COLO668 (cell line): ENCODE results near the gene EXOC6B.

ENCODE experiments used
- DNase-seq: peaks from one replicate; lab custom pipeline; 2025; ENCODE audit not compliant: unreplicated experiment; lab: John Stamatoyannopoulos, UW

Gene EXOC6B

DNA sequence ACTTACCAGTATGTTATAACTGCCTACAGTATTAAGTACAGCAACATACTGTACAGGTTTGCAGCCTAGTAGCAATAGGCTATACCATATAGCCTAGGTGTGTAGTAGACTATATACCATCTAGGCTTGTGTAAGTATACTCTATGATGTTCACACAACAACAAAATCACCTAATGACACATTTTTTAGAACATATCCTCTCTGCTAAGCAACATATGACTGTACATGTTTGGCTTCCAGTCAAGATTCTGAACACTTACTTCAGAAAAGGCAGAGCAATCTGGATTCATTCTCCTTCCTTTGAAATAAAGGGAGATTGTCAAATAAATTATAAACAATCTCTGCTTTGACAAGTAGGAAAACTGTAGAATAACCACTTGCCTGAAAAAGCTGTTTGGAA lies 81.8 kb downstream of the EXOC6B start:
- DNase-seq: no peak

DNA sequence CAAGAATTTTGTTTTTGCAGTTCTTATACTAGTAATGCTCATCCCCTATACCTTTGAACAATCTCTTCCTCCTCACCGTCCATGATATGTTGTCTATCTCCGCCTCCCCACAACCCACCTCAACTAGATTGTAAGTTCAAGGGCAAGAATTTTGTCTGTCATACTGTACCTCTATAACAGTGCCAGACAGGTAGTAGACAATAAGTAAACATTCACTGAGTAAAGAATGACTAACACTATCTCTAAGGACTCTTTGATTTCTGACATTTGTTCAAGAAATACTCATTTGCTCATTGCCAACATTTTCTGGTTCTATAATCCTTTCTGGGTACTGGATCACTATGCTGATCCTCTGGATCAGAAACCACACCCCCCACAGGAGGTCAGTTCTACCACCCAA lies 82.4 kb downstream of the EXOC6B start:
- DNase-seq: no peak

DNA sequence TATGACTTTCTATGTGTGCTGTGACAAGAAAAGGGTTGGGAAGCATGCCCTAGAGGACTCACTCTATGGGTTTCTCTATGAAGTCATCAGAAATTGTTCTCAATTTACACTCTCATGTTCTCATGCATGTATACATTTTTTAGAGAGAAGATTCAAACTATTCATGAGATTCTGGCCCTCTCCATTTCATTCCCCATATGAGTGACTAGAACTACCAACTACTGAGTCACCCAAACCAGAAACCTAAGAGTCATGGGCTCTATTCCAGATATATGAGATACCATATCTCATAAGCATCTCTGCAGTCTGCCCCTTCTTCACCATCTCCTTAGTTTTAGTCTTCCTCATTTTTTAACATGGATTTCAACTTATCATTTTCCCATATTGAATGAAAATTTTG lies 87.7 kb downstream of the EXOC6B start:
- DNase-seq: no peak

DNA sequence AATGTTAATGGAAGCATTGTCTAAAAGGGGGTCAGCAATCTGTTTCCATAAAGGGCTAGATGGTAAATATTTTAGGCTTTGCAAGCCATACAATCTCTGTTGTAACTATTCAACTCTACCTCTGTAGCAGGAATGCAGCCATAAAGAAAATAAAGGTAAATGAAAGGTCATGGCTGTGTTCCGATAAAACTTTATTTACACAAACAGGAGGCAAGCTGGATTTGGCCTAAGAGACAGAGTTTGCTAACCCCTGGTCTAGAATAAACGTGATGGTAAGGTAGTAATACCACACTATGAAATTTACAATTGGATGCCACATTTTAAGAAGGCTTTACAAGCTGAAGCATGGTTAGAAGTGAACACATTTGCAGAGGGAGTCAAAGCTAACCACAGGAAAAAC lies 91.4 kb downstream of the EXOC6B start:
- DNase-seq: no peak

DNA sequence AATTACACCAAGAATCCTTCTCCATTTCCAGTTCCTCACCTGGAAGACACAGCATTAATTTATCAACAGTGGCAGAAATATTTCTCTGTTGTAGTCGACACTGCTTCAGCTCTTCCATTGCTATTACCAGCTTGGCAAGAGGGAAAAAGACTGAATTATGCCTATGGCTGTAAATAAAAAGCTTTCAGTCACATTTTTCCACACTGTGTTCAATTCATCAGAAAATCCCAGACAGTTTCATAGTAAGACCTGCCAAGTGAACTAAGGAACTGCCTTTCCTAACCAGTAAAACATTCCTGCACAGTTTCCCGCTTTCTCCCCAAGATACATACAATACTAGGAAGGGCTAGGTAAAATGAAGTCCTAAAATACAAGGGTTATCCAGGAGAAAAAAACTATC lies 94.7 kb downstream of the EXOC6B start:
- DNase-seq: no peak

DNA sequence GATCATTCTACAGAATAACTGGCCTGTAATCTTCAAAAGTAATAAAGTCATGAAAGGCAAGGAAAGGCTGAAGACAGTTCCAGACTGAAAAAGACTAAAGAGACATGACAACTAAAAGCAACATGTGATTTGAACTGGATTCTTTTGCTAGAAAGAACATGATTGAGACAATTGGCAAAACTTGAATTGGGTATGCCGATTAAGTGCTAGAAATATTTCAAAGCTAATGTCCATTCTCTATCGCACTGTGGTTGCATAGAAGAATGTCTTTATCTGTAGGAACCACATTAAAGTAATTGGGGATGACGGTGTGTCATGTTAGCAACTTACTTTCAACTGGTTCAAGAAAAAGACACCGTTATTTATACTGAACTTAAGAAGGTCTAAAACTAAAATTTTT lies 98.5 kb downstream of the EXOC6B start:
- no peak for DNase-seq

DNA sequence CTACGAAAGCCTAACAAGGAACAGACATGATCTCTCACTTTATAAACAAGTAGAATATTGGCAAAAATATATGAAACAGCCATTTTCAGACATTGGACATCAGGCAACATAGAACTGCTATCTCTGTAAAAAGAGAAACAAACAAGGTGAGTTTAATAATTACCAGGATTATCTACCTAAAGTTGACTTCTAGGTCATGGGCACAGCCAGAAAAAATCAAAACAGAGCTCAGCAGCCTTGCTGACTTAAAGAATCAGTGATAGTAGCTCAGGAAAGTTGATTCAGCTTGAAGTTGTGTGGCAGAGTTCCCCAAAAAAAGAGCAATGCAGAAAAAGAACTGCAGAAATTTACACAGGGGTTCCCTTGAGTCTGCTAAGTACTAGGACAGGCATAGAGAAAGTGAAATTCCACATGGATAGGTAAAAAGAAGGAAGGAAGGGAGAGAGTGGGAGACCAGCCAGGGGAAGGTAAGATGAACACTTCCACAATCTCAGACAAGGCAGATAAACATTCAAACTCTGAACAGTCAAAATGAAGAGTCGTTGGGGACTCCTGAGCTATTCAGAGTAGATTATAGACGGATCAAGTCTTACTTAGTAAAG lies 102.0 kb downstream of the EXOC6B start:
- no peak for DNase-seq

DNA sequence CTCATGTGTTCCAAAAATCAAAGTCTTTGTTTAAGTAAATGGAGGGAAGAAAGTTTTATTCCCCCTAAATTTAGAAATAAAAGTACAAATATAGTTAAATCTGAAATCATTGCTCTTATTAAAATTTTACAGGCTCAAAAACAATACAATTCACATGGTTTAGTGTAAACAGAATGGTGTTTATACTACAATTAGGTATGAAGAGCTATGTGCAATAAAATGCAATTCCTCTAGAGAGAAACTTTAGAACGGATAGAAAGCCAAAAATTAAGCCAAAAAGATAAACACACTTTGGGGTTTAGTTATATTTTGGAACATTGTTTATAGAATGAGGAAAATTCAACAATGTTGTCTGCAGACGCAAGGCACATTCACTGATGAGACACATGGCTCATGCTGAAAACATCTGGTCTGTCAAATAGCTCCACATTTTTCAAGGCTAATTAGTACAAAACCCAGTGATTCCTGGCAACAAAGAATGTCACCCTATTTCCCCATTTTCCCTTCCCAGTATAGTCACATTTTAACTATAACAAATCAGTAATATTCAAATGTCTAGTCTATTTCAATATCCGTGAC lies 103.3 kb downstream of the EXOC6B start:
- DNase-seq: no peak

DNA sequence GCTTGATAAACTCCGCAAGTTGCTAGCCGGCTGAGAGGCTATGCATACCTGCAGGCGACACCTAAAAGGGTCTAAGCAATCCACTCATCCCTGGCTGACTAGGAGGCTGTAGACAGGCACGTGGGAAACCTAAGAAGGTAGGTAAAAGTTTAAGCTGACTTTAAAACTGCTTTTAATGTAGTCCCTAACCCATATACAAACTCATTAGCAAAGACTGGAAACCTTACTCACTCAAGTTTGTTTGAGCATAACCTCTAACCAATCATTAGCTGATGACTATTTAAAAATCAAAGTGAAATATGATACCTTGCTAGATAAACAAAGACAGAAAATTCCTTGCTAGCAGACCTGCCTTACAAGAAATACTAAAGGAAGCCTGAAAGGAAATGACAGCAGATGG lies 106.4 kb downstream of the EXOC6B start:
- no peak for DNase-seq

DNA sequence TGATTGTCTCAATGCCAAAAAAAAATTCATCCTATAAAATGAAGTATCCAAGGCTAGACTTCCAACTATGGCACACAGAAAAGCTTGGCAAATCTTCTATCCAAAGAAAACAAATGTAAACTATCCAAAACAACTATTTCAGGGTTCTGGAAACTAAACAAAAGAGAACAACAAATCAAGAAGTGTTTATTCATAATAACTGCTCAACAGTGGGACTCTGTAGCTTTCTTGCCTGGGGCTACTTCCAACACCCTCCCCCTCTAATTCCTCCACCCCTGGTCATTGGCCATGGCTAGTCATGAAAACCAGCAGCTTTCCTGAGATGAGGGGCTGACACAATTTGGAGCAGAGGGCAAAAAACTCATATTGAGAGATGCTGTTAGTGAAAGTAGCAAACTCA lies 107.0 kb downstream of the EXOC6B start:
- no peak for DNase-seq

DNA sequence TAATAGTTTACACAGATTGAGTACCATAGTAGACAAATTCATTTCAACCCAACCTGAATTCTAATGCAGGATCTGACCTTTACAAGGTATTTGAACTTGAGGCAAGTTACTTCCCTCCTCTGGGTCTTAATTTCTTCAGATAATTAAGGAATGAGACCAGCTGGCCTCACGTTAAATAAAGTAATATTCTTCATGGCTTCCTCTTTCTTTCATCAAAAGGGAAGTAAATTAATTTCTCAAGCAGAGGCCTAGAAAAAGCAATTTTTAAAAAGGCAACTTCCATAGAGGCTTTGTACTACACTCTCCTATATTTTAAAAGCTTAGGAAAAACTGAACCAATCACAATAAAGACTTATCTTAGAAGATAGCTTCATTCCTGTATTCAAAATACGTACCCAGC lies 109.2 kb downstream of the EXOC6B start:
- no peak for DNase-seq

DNA sequence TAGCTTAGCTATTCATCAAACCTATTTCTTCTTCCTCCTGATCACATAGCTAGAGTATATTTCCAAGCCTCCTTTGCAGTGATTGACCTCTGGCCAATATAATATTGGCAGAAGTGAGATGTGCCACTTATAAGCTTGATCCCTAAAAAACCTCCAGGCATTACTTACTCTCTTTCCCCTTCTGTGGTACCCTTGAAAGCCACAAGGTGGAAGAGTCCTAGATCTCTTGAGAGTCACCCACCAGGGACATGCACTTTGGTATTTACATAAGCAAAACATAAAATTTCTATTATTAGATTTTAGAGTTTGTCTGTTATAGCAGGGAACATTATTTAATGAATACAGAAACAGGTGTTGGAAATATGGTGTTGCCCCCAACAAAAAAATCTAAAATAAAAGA lies 112.0 kb downstream of the EXOC6B start:
- DNase-seq: no peak

DNA sequence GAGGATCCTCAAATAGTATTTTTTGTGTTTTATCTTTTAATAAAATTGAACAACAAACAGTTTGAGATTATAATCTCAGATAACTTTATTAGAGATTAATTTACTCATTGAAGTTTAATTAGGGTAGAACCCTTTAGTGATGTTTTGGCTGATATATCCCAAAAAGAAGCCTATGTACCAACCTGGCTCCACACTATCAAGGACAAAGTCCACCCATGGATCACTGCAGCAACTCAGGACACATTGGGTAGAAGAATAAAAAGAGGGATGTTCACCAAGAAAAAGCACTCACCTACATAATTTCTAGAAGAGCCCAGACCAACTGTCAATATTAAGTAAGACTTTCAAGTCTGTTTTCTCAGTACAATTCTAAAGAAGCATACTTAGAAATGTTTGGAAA lies 112.9 kb downstream of the EXOC6B start:
- no peak for DNase-seq

DNA sequence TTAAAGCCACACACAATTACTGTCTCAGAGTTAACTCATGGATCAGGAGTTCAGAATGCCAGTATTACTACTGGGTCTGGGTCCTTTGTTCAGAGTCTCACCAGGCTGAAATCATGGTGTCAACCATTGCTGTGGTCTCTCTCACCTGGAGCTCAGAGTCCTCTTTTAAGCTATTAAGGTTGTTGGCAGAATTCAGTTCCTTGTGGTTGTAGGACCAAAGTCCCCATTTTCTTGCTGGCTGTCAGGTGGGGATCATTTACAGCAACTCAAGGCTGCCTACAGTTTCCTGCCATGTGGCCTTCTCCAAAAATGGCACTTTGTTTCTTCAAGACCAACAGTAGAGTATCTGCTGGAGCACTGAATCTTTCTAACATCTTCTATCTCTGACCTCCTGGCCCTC lies 113.5 kb downstream of the EXOC6B start:
- DNase-seq: no peak

DNA sequence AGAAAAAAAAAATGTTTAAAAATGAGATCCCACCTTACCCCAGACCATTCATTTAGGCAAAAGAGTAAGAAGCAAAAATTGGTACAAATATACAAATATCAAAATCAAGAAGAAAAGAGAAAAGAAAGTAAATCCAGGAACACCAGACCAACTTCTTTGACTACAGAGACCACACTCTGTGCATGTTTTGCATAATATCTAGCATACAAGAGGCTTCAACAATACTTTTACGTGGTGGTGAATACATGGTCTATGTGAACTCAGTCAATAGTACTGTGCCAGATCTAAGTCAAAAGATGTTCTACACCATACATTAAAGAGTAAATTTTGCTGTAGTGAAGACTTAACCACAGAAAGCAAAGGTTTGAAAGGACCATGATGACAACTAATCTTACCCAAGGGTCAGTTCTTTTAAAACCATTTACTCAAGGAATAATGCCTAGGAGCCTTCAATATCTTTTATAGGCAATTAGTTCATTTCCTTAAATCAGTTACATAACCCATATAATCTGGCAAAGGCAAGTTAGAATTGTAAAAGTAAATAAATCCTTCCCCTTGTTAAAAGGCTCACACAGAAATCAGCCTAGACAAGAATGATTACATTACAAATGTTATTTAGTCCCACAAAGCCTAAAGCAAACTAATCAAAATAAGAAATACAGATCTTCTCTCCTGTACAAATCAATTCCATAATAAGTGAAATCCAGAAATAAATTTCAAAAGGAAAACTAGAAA lies 115.2 kb downstream of the EXOC6B start:
- DNase-seq: no peak

DNA sequence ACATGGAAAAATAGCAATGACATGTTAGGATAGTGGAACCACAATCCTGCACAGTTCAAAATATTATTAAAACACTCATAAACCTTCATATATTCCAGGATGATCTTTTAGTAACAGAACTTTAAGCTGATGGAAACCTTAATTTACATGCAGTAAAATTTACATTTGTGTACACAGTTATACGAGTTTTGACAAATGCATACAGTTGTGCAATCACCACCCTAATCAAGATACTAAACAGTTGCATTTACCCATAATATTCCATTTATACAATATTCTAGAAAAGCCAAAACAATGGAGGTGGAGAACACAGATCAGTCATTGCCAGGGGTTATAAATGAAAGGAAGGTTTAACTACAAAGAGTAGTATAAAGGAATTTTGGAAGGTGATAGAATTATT lies 117.6 kb downstream of the EXOC6B start:
- no peak for DNase-seq

DNA sequence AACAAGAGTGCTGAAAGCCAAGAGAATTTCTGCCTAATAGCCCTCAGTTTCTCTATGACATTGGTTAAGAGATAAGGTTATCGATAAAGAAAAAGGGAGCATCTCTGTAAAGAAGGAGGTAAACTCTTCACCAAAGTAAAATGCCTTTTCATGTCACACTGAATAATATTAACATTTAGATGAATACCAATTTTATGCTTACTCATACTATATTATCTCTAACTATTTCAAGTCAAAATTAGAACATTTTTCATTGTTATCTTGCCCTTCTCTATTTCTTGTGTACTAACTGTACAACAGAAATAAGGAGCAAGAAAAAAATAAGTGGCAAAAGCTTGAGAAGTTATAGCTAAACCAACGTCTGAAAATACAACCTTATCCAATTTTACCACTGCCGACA lies 127.5 kb downstream of the EXOC6B start:
- DNase-seq: no peak

DNA sequence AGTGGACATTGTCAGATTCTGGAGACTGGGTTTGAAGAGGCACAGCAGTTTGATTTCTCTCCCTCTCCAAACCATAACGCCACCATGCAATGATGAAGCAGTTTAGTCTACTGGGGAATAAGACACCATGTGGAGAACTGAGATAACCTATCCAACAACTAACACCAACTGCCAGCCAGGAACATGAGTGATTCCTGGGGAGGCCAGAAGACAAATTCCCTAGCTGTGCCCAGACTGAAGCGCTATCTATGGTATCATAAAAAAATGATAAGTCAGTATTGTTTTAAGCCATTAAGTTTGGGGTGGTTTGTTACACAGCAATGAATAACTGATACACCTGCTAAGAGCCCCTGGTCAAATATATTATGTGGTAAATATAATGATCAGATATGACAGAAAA lies 129.3 kb downstream of the EXOC6B start:
- no peak for DNase-seq

DNA sequence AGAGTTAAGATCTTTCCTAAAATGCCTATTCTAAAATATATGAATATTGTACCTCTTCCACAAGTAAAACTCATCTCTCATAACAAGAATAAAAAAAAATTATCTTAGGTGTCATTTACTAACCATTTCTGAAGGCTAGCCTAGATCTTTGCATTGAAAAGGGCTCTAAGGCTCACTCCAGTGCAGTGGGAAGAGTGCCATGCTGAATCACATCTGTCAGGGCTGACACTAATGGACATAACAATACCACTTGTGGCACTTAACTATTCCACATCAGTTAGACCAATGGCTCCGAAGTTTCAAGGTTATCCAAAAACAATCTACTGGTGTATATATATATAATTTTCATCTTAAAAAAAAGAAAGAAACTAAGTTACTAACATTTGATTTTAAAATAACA lies 130.2 kb downstream of the EXOC6B start:
- no peak for DNase-seq

DNA sequence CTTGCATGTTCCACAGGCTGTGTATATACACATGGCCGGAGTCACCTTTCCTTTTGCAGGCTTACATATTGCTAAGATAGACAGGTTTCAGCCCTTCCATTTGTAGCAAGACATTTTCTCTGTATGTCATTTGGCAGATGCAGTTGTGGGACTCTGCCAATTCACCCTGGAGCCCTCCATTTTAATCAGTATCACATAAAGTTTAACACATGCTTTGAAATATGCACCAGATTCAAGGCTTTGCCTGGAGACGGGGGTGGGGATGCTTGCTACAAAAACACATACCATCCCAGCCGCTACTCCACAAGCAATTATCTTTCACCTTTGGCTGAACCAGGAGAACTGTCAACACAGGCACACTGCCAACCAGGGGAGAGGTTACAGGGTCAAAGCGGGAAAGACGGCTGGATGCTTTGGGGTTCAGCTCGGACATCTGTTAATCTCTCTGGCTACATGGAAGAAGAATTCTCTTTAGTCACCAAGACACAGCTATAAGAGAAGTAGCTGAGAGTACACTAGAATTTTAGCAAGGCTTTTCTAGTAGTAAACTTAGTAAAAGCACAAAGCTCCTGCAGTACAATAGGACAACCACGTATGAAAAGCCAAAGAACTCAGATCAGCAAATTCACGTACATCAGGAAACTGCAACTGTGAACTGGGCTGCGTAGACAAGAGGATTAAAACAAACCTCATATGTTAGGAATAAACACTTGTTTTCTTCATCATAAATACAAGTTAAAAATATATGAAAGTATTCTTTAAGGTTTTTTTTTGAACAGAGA lies 130.9 kb downstream of the EXOC6B start:
- DNase-seq: peak; percentile 5

DNA sequence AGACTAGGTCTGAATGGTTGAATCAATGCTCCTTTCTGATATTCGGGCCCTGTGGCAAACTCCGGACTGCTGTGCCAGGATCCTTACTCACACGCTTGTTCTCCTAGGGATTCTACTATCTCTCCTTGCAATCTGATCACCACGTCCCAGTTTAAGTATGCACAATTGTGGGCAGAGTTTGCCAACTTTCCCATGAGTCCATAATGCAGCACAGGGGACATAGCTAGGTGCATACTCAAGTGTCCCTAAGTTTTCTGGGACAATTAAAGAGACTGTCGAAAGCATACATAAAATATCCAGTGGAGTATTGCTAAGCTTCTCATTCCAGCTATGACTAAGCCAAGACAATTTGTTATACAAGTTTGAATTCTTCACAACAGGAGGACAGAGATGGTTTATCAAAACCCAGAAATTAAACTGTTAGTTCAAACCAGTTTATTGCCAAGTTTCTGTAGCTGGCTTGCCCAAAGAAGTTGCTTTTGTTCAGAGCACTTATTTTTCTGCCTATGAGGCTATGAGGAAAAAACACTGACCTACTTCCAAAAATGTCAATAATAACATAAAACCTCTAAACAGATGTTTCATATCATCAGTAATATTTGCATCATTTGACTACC lies 136.1 kb downstream of the EXOC6B start:
- DNase-seq: no peak
